ENCODE measurements around the gene DDB1.

Gene DDB1

GRCh38 chr11:61370349-61371005, 37.6 kb upstream of the DDB1 start:
- no peak for DNase-seq (ENCODE audit: low read depth)
- TF ChIP-seq CTCF (conservative IDR thresholded peaks at IDR 0.05; ENCODE audit: low read length) = no peak

GRCh38 chr11:61369372-61370348, 36.8 kb upstream of the DDB1 start:
- TF ChIP-seq CTCF (conservative IDR thresholded peaks at IDR 0.05; ENCODE audit: low read length) = no peak
- peak; percentile 90 for DNase-seq (ENCODE audit: low read depth)
- H3K4me3 ChIP-seq (ENCODE audit: low read length) = no peak overlapping the region

More at GRCh38 chr11:61370349-61371005, 37.6 kb upstream of the DDB1 start:
- H3K4me3 ChIP-seq (ENCODE audit: low read length) = no peak overlapping the region

GRCh38 chr11:61368646-61369045, 35.7 kb upstream of the DDB1 start:
- no peak overlapping the region for H3K4me3 ChIP-seq (ENCODE audit: low read length)
- no peak for TF ChIP-seq CTCF (conservative IDR thresholded peaks at IDR 0.05; ENCODE audit: low read length)
- DNase-seq (ENCODE audit: low read depth) = no peak

GRCh38 chr11:61367406-61367805, 34.5 kb upstream of the DDB1 start:
- TF ChIP-seq CTCF (conservative IDR thresholded peaks at IDR 0.05; ENCODE audit: low read length) = no peak
- H3K4me3 ChIP-seq (ENCODE audit: low read length) = no peak overlapping the region
- DNase-seq (ENCODE audit: low read depth) = no peak

- no peak for DNase-seq (ENCODE audit: low read depth)
- H3K4me3 ChIP-seq (ENCODE audit: low read length) = no peak overlapping the region
- TF ChIP-seq CTCF (conservative IDR thresholded peaks at IDR 0.05; ENCODE audit: low read length) = no peak
Measured at GRCh38 chr11:61364012-61364675, 31.2 kb upstream of the DDB1 start.

GRCh38 chr11:61362542-61362875, 29.6 kb upstream of the DDB1 start:
- no peak for TF ChIP-seq CTCF (conservative IDR thresholded peaks at IDR 0.05; ENCODE audit: low read length)
- DNase-seq (ENCODE audit: low read depth) = peak; percentile 49

More at GRCh38 chr11:61362542-61362875, 29.6 kb upstream of the DDB1 start:
- H3K4me3 ChIP-seq (ENCODE audit: low read length) = peak overlapping the region; percentile 97

Measured in AG10803 (cell line).